NCI-H69 (cell line): ENCODE results near the gene TFF3.
A peak's percentile ranks its signal among the peaks of the same experiment; 100 is the strongest.

Source experiments
- DNase-seq: peaks from one replicate; lab custom pipeline; 2025; lab: John Stamatoyannopoulos, UW

Gene TFF3

GRCh38 chr21:42346866-42347600 is 31.8 kb upstream of the TFF3 start:
- no peak for DNase-seq

GRCh38 chr21:42346441-42346840 is 31.2 kb upstream of the TFF3 start:
- DNase-seq, result no peak

GRCh38 chr21:42344631-42345030 is 29.4 kb upstream of the TFF3 start:
- DNase-seq, result no peak

- DNase-seq, result no peak
Observed at GRCh38 chr21:42343963-42344510, 28.8 kb upstream of the TFF3 start.

- no peak for DNase-seq
Observed at GRCh38 chr21:42343556-42343955, 28.3 kb upstream of the TFF3 start.

GRCh38 chr21:42343101-42343500 is 27.9 kb upstream of the TFF3 start:
- no peak for DNase-seq

GRCh38 chr21:42341776-42342542 is 26.8 kb upstream of the TFF3 start:
- peak; percentile 31 for DNase-seq

- peak; percentile 19 for DNase-seq
Observed at GRCh38 chr21:42340187-42341050, 25.2 kb upstream of the TFF3 start.

GRCh38 chr21:42338729-42339715 is 23.8 kb upstream of the TFF3 start:
- no peak for DNase-seq

- peak; percentile 96 for DNase-seq
Observed at GRCh38 chr21:42337830-42338728, 22.9 kb upstream of the TFF3 start.

GRCh38 chr21:42337276-42337675 is 22.1 kb upstream of the TFF3 start:
- DNase-seq, result no peak

- DNase-seq, result no peak
Observed at GRCh38 chr21:42336054-42336453, 20.8 kb upstream of the TFF3 start.

GRCh38 chr21:42332557-42333317 is 17.5 kb upstream of the TFF3 start:
- DNase-seq, result no peak

- no peak for DNase-seq
Observed at GRCh38 chr21:42331660-42332059, 16.5 kb upstream of the TFF3 start.

- peak; percentile 25 for DNase-seq
Observed at GRCh38 chr21:42330380-42331371, 15.5 kb upstream of the TFF3 start.

GRCh38 chr21:42324896-42325295 is 9.7 kb upstream of the TFF3 start:
- no peak for DNase-seq

GRCh38 chr21:42321845-42322244 is 6.6 kb upstream of the TFF3 start:
- DNase-seq, result no peak

GRCh38 chr21:42321231-42321630 is 6.0 kb upstream of the TFF3 start:
- DNase-seq, result no peak
